ENCODE results near the gene DSCAM. TPM values are rescaled to one million over a fixed set of nuclear protein-coding genes. Genes with fewer than 3 reads are reported as not detected.

The DSCAM gene
- polyA plus RNA-seq, 3 donors, result not detected

- intact Hi-C loops (cut with micrococcal nuclease), result no loop called here
- Mint-ChIP-seq H3K4me3 (no peak overlapping the region), H3K9me3 (peaks cover 0 to 19% (median 12%) of the 10 kb centered on the region in 7 donors), H3K4me1 (no peaks in the 10 kb centered on the region), H3K36me3 (no peaks in the 10 kb centered on the region), H3K27ac (peak overlapping the region in 1 of 7 donors; percentile 77), H3K27me3 (ENCODE audit: low read depth in 3 of 3) (peaks cover 0 to 1% (median 0%) of the 10 kb centered on the region in 3 donors)
- Histone ChIP-seq H3K9ac (ENCODE audit: insufficient read depth, low read length, poor library complexity, severe bottlenecking) (no peak overlapping the region), H3K79me2 (ENCODE audit: insufficient read depth, low read length) (no peaks in the 10 kb centered on the region), H2AFZ (ENCODE audit: insufficient read depth, low read depth, low read length, poor library complexity, severe bottlenecking) (no peak overlapping the region), H3K4me2 (replicated peaks; ENCODE audit: extremely low read depth, low read length, poor library complexity, severe bottlenecking) (no peak overlapping the region), H3K4me1 (ENCODE audit: control insufficient read depth in 1 of 2, insufficient read depth in 2 of 2, low read length in 2 of 2) (no peaks in the 10 kb centered on the region), H3K27ac (ENCODE audit: low read depth in 1 of 2, low read length in 2 of 2) (no peak overlapping the region), H3K4me3 (replicated peaks in 1 of 3; ENCODE audit: low read depth in 2 of 3, low read length in 3 of 3) (no peak overlapping the region), H4K20me1 (ENCODE audit: insufficient read depth, low read length) (no peaks in the 10 kb centered on the region), H3K36me3 (replicated peaks in 1 of 2; ENCODE audit: control insufficient read depth in 1 of 2, insufficient read depth in 2 of 2, low read length in 2 of 2) (no peaks in the 10 kb centered on the region), H3K27me3 (ENCODE audit: control insufficient read depth in 2 of 2, insufficient read depth in 2 of 2, low read length in 2 of 2) (no peaks in the 10 kb centered on the region), H3K9me3 (replicated peaks in 1 of 2; ENCODE audit: control insufficient read depth in 1 of 2, insufficient read depth in 1 of 2, low read length in 2 of 2) (peaks cover 19 to 22% of the 10 kb centered on the region in 2 donors)
- TF ChIP-seq, protein P1, sequence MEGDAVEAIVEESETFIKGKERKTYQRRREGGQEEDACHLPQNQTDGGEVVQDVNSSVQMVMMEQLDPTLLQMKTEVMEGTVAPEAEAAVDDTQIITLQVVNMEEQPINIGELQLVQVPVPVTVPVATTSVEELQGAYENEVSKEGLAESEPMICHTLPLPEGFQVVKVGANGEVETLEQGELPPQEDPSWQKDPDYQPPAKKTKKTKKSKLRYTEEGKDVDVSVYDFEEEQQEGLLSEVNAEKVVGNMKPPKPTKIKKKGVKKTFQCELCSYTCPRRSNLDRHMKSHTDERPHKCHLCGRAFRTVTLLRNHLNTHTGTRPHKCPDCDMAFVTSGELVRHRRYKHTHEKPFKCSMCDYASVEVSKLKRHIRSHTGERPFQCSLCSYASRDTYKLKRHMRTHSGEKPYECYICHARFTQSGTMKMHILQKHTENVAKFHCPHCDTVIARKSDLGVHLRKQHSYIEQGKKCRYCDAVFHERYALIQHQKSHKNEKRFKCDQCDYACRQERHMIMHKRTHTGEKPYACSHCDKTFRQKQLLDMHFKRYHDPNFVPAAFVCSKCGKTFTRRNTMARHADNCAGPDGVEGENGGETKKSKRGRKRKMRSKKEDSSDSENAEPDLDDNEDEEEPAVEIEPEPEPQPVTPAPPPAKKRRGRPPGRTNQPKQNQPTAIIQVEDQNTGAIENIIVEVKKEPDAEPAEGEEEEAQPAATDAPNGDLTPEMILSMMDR (IDR thresholded peaks at IDR 0.05), result no peak
- DNase-seq, result no peak
- WGBS (ENCODE audit: insufficient coverage), result 90% methylated on average over 3 of the region's 13 CpGs
These were observed 592.2 kb downstream of the DSCAM start for GRCh38 chr21:40254540-40255465.

GRCh38 chr21:40253112-40253511, 593.8 kb downstream of the DSCAM start:
- Mint-ChIP-seq H3K36me3 (no peaks in the 10 kb centered on the region), H3K9me3 (peaks cover 9 to 26% (median 16%) of the 10 kb centered on the region in 7 donors), H3K4me1 (no peaks in the 10 kb centered on the region), H3K27ac (no peak overlapping the region), H3K27me3 (ENCODE audit: low read depth in 3 of 3) (peaks cover 0 to 1% (median 0%) of the 10 kb centered on the region in 3 donors), H3K4me3 (no peak overlapping the region)
- intact Hi-C loops (cut with micrococcal nuclease), result no loop called here
- H2AFZ ChIP-seq (ENCODE audit: insufficient read depth, low read depth, low read length, poor library complexity, severe bottlenecking), result no peak overlapping the region
- no peak overlapping the region for H3K27ac ChIP-seq (ENCODE audit: low read depth in 1 of 2, low read length in 2 of 2)
- no peaks in the 10 kb centered on the region for H3K27me3 ChIP-seq (ENCODE audit: control insufficient read depth in 2 of 2, insufficient read depth in 2 of 2, low read length in 2 of 2)
- no peak overlapping the region for H3K9ac ChIP-seq (ENCODE audit: insufficient read depth, low read length, poor library complexity, severe bottlenecking)
- no peak overlapping the region for H3K4me2 ChIP-seq (replicated peaks; ENCODE audit: extremely low read depth, low read length, poor library complexity, severe bottlenecking)
- no peaks in the 10 kb centered on the region for H3K4me1 ChIP-seq (ENCODE audit: control insufficient read depth in 1 of 2, insufficient read depth in 2 of 2, low read length in 2 of 2)
- H3K79me2 ChIP-seq (ENCODE audit: insufficient read depth, low read length), result no peaks in the 10 kb centered on the region
- peaks cover 26 to 33% of the 10 kb centered on the region in 2 donors for H3K9me3 ChIP-seq (replicated peaks in 1 of 2; ENCODE audit: control insufficient read depth in 1 of 2, insufficient read depth in 1 of 2, low read length in 2 of 2)
- no peak for DNase-seq
- WGBS (ENCODE audit: insufficient coverage), result no CpG with 5 or more reads among the region's 3 CpGs
- no peaks in the 10 kb centered on the region for H4K20me1 ChIP-seq (ENCODE audit: insufficient read depth, low read length)
- TF ChIP-seq, protein P1 (IDR thresholded peaks at IDR 0.05), result no peak
- H3K4me3 ChIP-seq (replicated peaks in 1 of 3; ENCODE audit: low read depth in 2 of 3, low read length in 3 of 3), result no peak overlapping the region
- no peaks in the 10 kb centered on the region for H3K36me3 ChIP-seq (replicated peaks in 1 of 2; ENCODE audit: control insufficient read depth in 1 of 2, insufficient read depth in 2 of 2, low read length in 2 of 2)
